NT2/D1 (cell line): Measurements from ENCODE around the gene ZNF205.
"Not testable (repeated sequence)": the region's sequence is repeated elsewhere in the genome, so short reads cannot be mapped to it uniquely, and the experiment has no call there.

ENCODE experiments used
- DNase-seq: peaks from one replicate; pipeline ENCODE4 v3.0.0-alpha.2; 2011; ENCODE audit warnings: low read depth, low spot score
- H3K27me3 ChIP-seq: 2 replicates; pipeline ENCODE4 v1.6.0; 2011; ENCODE audit warnings: mild to moderate bottlenecking; ENCODE audit not compliant: insufficient read length, insufficient read depth
- H3K36me3 ChIP-seq: 2 replicates; pipeline ENCODE4 v1.6.1; 2011; ENCODE audit warnings: mild to moderate bottlenecking, low read length, mixed read lengths; ENCODE audit not compliant: insufficient read depth, insufficient read length
- H3K4me1 ChIP-seq: 2 replicates; pipeline ENCODE4 v1.5.1; 2011; ENCODE audit not compliant: insufficient read depth, insufficient read length
- H3K4me3 ChIP-seq: 2 replicates; pipeline ENCODE4 v1.5.1; 2011; ENCODE audit warnings: low read depth; ENCODE audit not compliant: insufficient read length
- H3K9ac ChIP-seq: 2 replicates; pipeline ENCODE4 v1.6.0; 2011; ENCODE audit warnings: low read depth; ENCODE audit not compliant: insufficient read length
- H3K9me3 ChIP-seq: 2 replicates; pipeline ENCODE4 v1.5.1; 2011; ENCODE audit warnings: mild to moderate bottlenecking, low read length; ENCODE audit not compliant: insufficient read depth
- SUZ12 ChIP-seq: IDR thresholded peaks from 2 replicates; pipeline ENCODE4 v1.6.1; 2011; ENCODE audit not compliant: insufficient read length, insufficient read depth; ENCODE audit errors: extremely low read depth
- YY1 ChIP-seq: IDR thresholded peaks from 2 replicates; pipeline ENCODE4 v1.6.1; 2011; ENCODE audit not compliant: insufficient read length, insufficient read depth
- ZNF274 ChIP-seq: IDR thresholded peaks from 2 replicates; pipeline ENCODE4 v1.6.1; 2011; ENCODE audit warnings: mild to moderate bottlenecking, low read depth, low read length

ZNF205 gene

DNA sequence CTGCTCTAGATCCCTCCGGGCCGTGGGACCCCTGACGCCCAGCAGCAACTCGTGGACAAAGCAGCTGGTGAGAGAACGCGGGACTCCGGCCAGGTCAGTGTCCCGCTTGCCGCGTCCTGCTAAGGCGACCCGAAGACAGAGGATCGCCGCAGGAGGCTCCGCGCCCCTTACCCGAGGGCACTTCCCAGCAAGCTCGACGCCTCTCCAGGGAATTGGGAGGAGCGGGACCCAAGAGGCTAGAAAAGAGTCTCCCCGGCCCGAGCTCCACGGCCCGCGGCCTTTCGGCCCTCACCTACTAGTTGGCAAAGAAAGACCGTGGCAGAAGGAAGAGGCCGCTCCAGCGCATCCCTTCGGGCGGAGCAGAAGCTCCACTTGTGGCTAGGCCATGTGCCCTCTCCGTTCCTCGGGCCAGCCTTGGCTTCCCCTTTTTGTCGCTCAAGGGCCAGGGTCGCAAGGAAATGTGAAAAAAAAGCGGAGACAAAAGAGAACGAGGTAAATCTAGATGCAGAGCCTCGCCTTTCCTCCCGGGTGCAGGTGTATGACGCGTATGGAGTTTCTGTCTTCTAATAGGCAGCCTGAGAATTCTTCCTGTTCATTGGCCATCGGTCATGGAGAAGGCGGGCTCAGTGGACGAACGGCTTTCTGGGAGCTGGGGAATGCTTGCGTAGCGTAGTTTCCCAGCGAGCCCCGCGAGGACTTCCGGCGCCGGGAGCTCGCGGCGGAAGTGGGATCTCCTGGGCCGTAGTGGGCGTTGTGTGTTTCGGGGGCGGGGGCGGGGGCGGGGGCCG lies 22.1 kb downstream of the ZNF205 start, which contains the start of gene ZNF213:
ZNF213 (plus strand) TSS at position 692 of the 788 bp plus-strand sequence. CDS start 2,252 bp downstream, outside the sequence.
- peak within 1 kb of the TSS; percentile 99 for H3K9ac ChIP-seq
- H3K27me3 ChIP-seq = no peaks in the 10 kb centered on the region
- peaks cover 53% of the 10 kb centered on the region for H3K36me3 ChIP-seq
- DNase-seq = peak; percentile 99
- H3K4me3 ChIP-seq = peak within 1 kb of the TSS; percentile 100
- H3K4me1 ChIP-seq = peaks cover 10% of the 10 kb centered on the region
- TF ChIP-seq ZNF274 (no peak), SUZ12 (no peak), YY1 (no peak)
- no peaks in the 10 kb centered on the region for H3K9me3 ChIP-seq

GRCh38 chr16:3135126-3135715 lies 22.8 kb downstream of the ZNF205 start:
- Histone ChIP-seq H3K9ac (peak overlapping the region; percentile 97), H3K36me3 (peaks cover 49% of the 10 kb centered on the region), H3K4me1 (peaks cover 10% of the 10 kb centered on the region), H3K9me3 (no peaks in the 10 kb centered on the region), H3K27me3 (no peaks in the 10 kb centered on the region), H3K4me3 (peak overlapping the region; percentile 94)
- TF ChIP-seq SUZ12 (no peak), ZNF274 (no peak), YY1 (no peak)
- DNase-seq = no peak

- H3K9me3 ChIP-seq = no peaks in the 10 kb centered on the region
- H3K27me3 ChIP-seq = no peaks in the 10 kb centered on the region
- no peak overlapping the region for H3K4me3 ChIP-seq
- no peak for TF ChIP-seq YY1
- TF ChIP-seq ZNF274 = no peak
- no peak for TF ChIP-seq SUZ12
- H3K36me3 ChIP-seq = peaks cover 57% of the 10 kb centered on the region
- DNase-seq = no peak
- peak overlapping the region; percentile 58 for H3K9ac ChIP-seq
- H3K4me1 ChIP-seq = peaks cover 10% of the 10 kb centered on the region
Observed at GRCh38 chr16:3137267-3137666, 24.9 kb downstream of the ZNF205 start.

- Histone ChIP-seq H3K4me3 (no peak overlapping the region), H3K4me1 (peaks cover 10% of the 10 kb centered on the region), H3K9me3 (no peaks in the 10 kb centered on the region), H3K9ac (no peak overlapping the region), H3K27me3 (no peaks in the 10 kb centered on the region), H3K36me3 (peaks cover 55% of the 10 kb centered on the region)
- no peak for DNase-seq
- TF ChIP-seq SUZ12 = no peak
- no peak for TF ChIP-seq ZNF274
- no peak for TF ChIP-seq YY1
Observed at GRCh38 chr16:3138342-3138741, 26.0 kb downstream of the ZNF205 start.

GRCh38 chr16:3138823-3139426 lies 26.5 kb downstream of the ZNF205 start:
- Histone ChIP-seq H3K36me3 (peaks cover 55% of the 10 kb centered on the region), H3K27me3 (no peaks in the 10 kb centered on the region), H3K9ac (no peak overlapping the region), H3K9me3 (no peaks in the 10 kb centered on the region), H3K4me1 (peaks cover 13% of the 10 kb centered on the region), H3K4me3 (no peak overlapping the region)
- TF ChIP-seq YY1 (no peak), SUZ12 (no peak), ZNF274 (no peak)
- no peak for DNase-seq

GRCh38 chr16:3139561-3139960 lies 27.2 kb downstream of the ZNF205 start:
- H3K4me1 ChIP-seq = peaks cover 19% of the 10 kb centered on the region

DNA sequence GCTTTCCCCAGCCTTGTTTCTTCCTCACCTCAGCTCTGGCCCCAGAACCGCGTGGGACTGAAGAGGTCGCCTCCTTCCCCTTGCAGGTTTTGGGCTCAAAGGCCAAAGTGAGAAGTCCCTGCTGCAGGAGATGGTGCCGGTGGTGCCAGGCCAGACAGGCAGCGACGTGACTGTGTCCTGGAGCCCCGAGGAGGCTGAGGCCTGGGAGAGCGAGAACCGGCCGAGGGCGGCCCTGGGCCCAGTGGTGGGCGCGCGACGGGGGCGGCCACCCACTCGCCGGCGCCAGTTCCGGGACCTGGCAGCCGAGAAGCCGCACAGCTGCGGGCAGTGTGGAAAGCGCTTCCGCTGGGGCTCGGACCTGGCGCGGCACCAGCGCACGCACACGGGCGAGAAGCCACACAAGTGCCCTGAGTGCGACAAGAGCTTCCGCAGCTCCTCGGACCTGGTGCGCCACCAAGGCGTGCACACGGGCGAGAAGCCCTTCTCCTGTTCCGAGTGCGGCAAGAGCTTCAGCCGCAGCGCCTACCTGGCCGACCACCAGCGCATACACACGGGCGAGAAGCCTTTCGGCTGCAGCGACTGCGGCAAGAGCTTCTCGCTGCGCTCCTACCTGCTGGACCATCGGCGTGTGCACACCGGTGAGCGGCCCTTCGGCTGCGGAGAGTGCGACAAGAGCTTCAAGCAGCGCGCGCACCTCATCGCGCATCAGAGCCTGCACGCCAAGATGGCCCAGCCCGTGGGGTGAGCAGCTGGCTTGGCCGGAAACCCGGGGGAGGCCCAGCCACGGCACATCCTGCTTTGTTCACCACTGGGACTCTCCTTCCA lies 28.4 kb downstream of the ZNF205 start:
- DNase-seq = no peak
- Histone ChIP-seq H3K9me3 (no peaks in the 10 kb centered on the region), H3K4me3 (no peak overlapping the region), H3K27me3 (no peaks in the 10 kb centered on the region), H3K36me3 (peaks cover 55% of the 10 kb centered on the region), H3K4me1 (peaks cover 27% of the 10 kb centered on the region), H3K9ac (no peak overlapping the region)
- TF ChIP-seq YY1 (no peak), SUZ12 (no peak), ZNF274 (no peak)

More at GRCh38 chr16:3139561-3139960, 27.2 kb downstream of the ZNF205 start:
- H3K4me3 ChIP-seq, H3K27me3 ChIP-seq, H3K9me3 ChIP-seq, H3K9ac ChIP-seq, DNase-seq: not testable (repeated sequence)
- H3K36me3 ChIP-seq = peaks cover 55% of the 10 kb centered on the region
